ENCODE measurements around the gene LCMT1. TPM values are rescaled to one million over a fixed set of nuclear protein-coding genes. Genes with fewer than 3 reads are reported as not detected.
"Not testable (repeated sequence)": the region's sequence is repeated elsewhere in the genome, so short reads cannot be mapped to it uniquely, and the experiment has no call there.

LCMT1 gene
- total RNA-seq, 1 donor from 2014 or later = 53.4 TPM

DNA sequence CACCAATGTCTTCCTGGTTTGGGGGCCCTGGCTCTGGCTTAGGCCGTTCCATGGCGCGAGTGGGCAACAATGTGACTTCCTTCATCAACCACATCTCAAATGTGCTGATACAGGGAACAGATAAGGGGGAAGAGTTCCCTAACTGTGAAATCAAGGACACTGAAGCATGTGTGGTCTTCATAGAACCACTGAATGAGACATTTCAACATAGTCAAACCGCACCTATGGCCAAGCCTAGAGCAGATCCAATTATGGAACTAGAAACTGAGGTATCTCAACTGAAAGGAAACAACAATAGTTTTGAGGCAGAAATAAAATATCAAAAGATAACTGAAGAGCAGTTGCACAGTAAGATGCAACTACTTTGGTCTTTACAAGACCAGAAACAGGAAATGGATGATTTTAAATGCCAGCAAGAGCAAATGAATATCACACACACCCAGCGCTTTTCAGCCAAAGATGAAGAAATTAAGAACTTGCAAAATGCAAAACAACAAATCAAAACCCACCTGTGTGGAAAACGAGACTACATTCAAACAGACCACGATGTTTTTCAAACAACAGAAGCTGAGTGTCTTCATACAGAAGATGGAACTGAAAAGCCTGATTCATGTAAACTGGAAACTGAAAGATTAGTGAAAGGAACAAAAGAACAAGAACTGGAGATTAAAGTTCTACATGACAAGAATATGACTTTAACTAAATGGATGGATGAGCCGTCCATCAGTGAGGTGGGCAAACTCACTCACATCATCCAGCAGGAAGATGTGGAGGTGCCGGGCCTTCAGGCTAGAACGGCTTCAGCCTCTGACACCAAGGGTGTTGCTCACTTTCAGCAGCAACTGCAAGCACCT is 18.1 kb upstream of the LCMT1 start:
- DNase-seq (ENCODE audit: low spot score in 2 of 2) = no peak
- FAIRE-seq = no peak

DNA sequence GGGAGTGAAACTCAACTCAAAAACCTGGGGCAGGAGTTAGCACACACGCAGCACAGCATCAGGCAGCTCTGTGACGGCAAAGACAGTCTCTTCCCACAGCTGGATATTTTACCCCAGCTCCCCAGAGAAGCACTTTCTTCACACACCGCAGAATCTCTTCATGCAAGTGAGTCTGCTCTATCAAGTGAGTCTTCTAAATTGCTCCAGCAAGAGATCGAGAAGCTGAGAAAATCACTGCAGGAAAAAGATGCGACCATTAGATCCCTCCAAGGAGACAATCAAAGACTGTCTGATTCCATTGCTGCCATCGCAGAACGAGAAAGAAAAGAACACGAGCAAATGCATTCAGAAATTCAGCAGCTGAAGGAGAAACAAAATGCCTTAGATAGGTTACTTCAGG is 16.9 kb upstream of the LCMT1 start:
- no peak for DNase-seq (ENCODE audit: low spot score in 2 of 2)
- FAIRE-seq = no peak

DNA sequence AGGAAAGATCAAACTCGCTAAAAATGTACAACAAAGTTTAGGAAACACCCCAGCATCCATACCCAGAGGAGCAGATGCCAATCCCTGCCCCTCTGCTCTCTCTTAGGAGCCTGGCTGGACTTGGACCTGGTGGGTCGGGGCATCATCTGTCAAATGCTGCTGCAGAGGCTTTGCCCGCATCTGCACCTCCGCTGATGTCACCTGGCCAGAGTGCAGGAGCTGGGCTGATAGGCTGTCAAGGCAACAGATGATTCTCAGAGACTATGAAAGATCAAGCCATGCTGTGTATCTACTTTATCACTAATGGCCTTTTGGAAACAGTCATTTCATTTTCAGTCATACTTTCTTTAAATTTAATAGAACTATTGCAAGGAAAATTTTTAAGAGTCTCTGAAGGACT is 15.9 kb upstream of the LCMT1 start:
- DNase-seq (ENCODE audit: low spot score in 2 of 2) = no peak
- no peak for FAIRE-seq

DNA sequence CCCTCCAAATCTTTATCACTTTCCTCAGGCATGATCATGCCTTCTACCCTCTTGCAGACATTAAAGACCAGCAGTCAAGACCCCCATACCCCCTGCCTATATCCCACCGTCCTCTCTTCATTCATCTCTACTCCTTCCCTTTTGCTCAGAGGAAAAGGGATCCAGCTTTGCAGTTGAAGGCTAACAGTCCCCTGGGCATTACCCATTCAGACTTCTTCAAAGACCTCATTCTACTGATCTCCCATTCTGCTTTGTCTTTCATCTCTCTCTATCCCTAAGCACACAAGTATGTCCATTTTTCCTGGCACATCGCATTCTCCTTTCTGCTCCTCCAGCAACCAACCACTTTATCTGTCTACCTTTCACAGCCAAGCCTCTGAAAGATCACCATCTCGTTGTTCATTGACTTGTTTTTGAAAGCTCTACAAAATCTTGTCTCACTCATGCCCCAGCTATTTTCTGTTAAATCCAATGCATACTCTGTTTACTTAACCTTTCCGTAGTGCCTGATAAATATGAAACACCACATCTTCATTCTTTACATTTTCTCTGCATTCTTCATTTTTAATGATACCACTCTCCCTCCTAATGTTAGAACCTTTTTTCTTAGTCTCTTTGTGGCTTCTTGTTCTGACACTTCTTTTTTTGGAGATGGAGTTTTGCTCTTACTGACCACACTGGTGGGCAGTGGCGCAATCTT is 14.1 kb upstream of the LCMT1 start:
- DNase-seq (ENCODE audit: low spot score in 2 of 2) (no peak), FAIRE-seq (no peak)

DNA sequence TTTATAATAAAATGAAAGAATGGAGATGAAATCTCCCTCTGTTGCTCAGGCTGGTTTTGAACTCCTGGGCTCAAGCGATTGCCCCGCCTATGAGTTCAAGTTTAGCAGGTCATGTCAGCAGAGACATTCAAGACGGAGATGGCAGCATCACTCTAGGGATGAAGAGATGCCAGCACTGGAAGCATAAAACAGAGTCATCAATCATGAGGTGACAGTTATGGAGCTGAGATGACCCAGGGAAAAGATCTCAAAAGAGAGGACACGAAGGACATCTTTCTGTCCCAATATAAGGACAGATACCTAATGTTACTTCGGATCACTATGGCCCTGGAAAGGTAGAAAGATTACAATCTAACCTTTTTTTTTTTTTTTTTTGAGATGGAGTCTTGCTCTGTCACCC is 11.0 kb upstream of the LCMT1 start:
- FAIRE-seq (no peak), DNase-seq (ENCODE audit: low spot score in 2 of 2) (no peak)

DNA sequence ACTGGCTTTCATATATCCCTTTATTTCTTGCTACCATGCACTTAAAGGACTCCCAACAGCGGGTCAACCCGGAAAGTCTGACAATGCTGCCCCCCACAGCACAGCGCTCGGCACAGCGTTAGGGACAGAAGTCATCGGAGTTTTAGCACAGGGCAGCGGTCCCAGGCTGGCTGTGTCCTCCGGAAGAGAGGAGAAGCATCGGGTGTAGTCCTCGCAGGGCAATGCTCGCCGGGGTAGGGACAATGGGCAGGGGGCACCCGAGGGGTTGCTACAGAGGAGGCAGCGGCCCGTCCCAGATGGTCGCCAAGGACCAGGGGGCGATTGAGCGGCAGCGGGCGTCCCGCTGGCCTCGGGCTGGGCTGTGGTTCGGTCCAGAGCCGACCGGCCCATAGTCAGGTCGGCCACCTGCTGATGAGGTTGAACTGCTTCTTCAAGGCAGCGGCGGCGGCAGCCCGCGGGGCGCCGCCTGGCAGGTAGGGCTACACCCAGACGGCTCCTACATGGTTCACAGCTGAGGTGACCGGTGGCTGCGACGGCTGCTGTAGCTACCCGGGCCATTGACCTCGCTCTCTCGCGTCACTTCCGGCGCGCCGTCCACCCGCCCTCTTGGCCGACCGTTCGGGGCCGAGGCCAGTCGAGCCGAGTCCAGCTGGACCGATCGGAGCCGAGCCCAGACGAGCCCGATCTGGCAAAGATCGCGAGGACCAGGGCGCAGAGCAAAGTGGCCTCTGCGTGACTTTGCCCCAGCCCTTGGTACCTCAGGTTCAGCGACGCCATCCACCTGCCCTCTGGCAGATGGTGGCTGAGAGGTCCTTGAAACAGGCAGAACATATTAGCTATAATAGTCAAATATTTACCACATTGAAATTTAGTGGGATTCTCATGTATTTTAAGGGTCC is 4.7 kb upstream of the LCMT1 start:
- DNase-seq (ENCODE audit: low spot score in 2 of 2) (peak; percentile 90 to 96), FAIRE-seq (no peak)

DNA sequence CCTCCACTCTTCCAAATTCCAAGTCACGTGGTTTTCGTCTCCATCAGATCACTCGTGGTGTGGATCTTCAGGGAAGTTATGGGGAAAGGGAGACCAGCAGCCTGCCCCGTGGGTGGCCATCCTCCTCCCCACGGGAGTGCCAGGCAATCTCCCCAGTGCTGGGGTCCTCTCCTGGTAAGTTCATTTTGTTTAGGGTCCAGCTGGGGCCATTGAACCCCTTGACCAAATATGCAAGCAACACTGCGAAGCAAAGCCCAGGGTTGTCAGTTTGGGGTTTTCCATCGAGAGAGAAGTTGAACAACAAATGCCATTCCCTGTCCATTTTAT is 4.1 kb upstream of the LCMT1 start:
- DNase-seq (ENCODE audit: low spot score in 2 of 2) (no peak), FAIRE-seq (no peak)

DNA sequence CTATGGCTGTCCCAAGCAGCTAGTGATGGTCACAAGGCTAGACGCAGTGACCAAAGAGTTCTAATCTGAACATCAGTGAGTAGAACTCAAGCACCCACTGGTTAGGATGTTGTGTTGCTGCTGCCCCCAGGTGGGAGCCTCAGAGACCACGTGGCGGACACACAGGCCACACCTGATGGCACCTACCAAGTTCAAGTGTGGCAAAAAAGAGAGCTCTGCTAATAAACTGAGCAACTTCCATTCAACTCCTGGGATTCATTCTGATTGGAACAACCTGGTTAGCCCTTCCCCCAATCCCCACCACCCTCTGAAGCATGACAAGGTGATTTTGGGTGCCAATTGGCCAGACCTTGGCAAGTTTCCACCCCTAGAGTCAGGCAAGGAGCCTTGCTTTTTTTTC is 3.5 kb upstream of the LCMT1 start:
- DNase-seq (ENCODE audit: low spot score in 2 of 2) (no peak), FAIRE-seq (no peak)

DNA sequence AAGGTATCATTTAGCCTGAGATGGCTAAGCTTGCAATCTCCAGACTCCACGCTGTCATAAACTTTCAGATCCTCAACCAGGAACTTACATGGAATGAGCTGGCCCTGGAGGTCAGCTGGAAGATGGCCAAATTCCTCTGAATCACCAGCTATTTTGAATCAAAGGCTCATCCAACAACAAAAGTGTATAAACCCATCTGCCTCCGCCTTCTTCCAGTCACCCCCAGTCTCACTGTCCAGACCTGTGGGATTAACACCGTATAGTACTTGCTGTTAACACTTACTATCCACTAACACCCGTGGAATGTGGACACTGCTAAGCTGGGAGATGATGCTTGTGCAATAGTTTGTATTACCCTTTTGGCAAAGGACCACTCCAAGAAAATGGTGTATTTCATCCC is 1.9 kb upstream of the LCMT1 start:
- no peak for DNase-seq (ENCODE audit: low spot score in 2 of 2)
- FAIRE-seq = no peak

DNA sequence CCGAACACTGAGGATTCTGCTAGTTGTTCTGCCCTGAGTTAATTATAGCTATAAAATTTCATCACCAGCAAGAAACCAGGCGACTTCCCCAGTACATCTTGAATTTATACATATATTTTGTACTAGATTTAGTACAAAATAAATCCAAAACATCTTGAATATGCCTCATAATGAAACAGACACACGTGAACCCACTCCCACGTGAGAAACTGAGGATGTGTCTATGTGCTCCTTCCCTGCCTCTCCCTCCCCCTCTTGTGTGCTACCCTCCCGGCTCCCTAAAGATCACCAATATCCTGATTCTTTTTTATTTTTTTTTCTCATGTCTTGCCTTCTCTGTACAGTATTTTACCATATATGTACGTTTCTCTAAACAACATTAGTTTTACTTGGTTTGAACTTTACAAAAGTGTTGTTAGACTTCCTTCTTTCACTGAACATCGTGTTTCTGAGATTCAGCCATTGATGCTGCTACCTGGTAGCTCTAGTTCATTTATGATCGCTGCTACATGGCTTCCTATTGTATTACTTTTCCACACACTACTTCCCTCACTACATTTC is 1.1 kb upstream of the LCMT1 start:
- FAIRE-seq (no peak), DNase-seq (ENCODE audit: low spot score in 2 of 2) (no peak)

DNA sequence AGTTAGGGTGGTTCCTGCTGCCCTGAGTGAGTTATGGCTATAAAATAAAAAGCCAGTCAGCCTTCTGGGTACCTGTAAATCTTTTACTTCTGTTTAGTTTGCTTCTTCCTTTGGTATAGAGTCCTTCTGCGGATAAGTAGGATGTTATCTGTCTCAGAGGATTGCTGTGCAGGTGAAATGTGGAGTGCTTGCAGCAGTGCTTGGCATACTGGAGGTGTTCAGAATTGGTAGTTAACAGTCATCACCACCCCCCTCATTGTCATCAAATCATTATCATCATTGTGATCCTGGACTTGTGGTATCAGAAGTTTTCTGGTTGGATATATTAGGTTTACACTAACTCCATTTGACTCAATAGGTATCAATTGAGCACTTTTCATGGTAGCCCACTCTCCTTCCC is 2.6 kb downstream of the LCMT1 start:
- FAIRE-seq (no peak), DNase-seq (ENCODE audit: low spot score in 2 of 2) (no peak)

DNA sequence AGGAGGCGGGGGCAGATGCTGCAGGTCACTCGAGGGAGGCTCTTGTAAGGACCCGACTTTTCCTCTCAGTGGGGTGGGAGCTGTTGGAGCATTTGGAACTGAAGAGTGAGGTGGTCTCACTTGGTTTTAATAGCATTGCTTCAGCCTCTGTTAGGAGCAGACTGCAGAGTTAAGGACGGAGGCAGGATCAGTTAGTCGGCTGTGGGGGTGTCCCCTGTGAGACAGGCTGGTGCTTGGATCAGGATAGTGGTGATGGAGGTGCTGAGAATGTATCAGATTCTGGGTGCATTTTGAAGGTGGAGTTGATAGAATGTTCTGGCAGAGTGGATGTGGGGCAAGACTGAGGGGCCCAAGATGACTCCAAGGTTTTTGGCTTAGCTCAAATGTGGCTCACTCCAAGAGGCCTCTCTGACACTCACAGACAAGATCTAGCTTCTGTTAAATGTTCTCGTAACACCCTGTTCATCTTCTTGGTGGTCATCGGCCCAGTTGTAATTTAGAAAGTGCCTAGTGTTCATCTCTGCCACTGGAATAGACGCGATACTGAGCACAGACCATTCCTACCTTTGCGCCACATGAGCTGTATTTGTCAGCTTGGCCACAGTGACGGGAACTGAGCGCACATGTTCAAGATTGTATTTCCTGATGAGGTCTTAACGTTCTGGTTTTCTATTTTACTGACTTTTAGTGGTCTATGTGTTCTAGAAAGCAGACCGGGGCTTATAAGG is 7.5 kb downstream of the LCMT1 start:
- DNase-seq (ENCODE audit: low spot score in 2 of 2) = no peak
- no peak for FAIRE-seq

DNA sequence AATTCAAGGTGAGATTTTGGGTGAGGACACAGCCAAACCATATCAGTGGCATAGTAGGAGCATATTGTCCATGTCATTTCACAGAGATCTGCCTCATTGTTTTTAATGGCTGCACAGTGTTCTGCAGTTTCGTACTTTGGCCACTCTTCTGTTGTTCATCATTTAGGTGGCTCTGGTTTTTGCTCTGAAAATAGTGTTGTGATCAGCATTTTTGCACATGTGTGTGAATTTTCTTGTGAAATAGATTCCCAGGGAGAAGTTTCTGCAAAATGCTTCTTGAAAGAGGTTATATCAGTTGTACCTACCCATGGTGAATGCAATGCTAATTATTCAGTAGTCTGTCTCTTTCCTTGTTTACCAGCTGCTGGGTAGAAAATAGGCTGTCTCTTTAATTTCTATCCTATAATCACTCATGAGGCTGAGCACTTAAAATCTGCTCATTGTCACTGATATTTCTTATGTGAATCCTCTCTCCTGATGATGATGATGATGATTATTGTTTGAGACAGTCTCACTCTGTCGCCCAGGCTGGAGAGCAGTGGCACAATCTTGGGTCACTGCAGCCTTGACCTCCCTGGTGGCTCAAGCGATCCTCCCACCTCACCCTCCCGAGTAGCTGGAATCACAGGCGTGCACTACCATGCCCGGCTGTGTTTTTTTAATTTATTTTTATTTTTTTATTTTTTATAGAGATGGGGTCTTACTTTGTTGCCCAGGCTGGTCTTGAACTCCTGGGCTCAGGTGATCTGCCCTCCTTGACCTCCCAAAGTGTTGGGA is 10.5 kb downstream of the LCMT1 start:
- no peak for FAIRE-seq
- DNase-seq (ENCODE audit: low spot score in 2 of 2) = no peak

DNA sequence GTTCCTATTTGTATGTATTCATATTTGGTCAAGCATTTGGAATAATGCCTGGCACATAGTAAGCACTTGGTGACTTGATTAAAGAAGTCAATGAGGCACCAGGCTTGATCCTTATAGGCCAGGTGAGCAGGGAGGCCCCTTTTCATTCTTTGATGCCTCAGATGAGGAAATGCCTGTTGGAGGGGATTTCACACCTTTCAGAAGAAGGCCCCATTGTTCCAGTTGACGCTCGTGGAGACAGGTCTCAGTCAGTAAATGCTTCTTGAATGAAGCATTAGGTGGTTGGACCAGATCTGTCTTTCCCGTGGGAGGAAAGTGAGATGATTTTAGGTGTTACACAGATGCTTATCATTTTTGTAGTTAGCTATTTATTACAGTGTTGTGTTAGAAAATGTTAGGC is 13.0 kb downstream of the LCMT1 start:
- DNase-seq (ENCODE audit: low spot score in 2 of 2) = no peak
- FAIRE-seq = no peak

DNA sequence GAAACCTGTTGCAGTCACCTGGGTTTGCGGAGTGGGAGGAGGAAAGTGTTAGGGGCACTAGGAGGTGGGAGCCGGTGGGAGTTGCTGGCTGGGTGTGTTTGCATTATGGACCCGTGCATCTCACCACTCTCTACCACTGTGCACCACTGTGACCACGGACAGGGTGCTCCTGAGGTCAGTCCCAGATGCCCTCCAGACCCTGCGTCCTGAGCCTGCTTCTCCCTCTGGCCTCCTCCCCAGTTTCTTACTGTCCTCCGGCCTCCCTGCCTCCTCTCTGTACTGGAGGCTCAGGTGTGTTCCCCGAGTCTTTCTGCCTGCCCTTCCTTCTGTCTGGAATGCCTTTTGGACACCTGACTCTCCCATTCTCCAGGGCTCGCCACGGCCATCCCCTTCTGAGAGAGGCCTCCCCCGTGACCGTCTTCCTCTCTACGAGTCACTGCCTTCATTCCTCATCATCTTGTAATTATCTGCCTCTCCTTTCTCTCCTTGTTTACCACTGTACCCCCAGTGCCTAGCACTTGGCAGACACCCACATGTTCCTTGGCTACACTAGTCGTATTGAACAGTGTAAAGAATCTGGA is 14.6 kb downstream of the LCMT1 start:
- not testable (repeated sequence) for DNase-seq (ENCODE audit: low spot score in 2 of 2); FAIRE-seq

DNA sequence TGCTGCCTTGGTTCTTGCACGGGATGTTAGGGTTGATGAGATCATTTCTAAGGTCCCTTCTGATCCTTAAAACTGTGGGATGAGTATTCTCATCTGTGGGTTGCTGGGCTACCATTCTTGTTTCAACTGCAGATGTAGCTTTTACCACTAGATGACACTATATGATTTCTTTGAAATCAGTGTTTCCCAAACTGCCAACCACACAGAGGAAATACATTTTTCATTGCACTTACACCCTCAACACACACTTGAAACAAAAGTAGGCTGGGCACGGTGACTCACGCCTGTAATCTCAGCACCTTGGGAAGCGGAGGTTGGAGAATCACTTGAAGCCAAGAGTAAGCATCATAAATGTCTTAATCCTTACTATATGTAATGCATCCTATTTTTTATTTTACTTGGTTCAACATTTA is 15.3 kb downstream of the LCMT1 start:
- no peak for DNase-seq (ENCODE audit: low spot score in 2 of 2)
- no peak for FAIRE-seq

DNA sequence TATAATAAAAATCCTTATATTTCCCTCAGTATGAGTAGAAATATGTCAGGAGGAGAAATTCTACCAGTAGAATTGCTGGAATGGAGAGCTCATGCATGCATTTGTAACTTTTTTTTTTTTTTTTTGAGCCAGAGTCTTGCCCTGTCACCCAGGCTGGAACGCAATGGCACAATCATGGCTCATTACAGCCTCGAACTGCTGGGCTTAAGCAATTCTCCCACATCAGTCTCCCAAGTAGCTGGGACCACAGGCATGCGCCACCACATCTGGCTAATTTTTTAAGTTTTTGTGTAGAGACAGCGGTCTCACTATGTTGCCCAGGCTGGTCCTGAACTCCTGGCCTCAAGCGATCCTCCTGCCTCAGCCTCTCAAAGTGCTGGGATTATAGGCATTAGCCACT is 21.2 kb downstream of the LCMT1 start:
- not testable (repeated sequence) for DNase-seq (ENCODE audit: low spot score in 2 of 2); FAIRE-seq

DNA sequence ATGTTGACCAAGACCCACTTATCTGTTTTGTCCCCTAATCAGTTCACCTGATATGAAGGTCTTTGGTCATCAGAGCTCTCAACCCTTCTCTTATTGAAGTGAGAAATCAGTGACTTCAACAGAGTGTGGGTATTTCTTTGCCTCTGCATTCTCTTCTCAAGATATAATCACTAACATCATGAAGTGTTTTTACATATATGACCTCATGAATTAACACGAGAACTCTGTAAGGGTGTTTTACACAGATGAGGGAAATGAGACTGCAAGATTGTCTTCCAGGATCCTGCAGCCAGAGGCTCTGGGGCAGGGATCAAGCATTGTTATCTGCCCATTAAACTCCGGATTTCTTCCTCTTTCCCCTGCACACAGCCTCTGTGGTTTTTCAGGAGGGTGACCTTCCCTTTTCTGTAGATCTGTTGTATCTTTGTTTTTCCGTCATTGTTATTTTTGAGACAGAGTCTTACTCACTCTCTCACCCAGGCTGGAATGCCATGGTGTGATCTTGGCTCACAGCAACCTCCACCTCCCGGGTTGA is 22.7 kb downstream of the LCMT1 start:
- DNase-seq (ENCODE audit: low spot score in 2 of 2) = no peak

More for the DNA sequence above, 22.7 kb downstream of the LCMT1 start:
- no peak for FAIRE-seq

Measured in frontal cortex (tissue), 4 donors.